Upper lobe of right lung (tissue), 1 donor: ENCODE results near the gene KCNJ8. TPM values are rescaled to one million over a fixed set of nuclear protein-coding genes. Genes with fewer than 3 reads are reported as not detected.

Experiments used
- ATAC-seq: fragments of 200-7000 bp; cut with Tn5 transposase; one replicate; pipeline ENCODE4 v1.9.1; 2020; ENCODE audit warnings: mild to moderate bottlenecking, moderate library complexity
- DNase-seq: peaks from one replicate; pipeline ENCODE4 v3.0.0-alpha.2; 2020
- H3K27ac ChIP-seq: fragments of 200-600 bp; one replicate; pipeline ENCODE4 v1.8.0; 2022
- H3K27me3 ChIP-seq: fragments of 200-600 bp; one replicate; pipeline ENCODE4 v1.8.0; 2022; ENCODE audit warnings: mild to moderate bottlenecking
- H3K36me3 ChIP-seq: fragments of 200-600 bp; one replicate; pipeline ENCODE4 v1.8.0; 2022
- H3K4me1 ChIP-seq: fragments of 200-600 bp; one replicate; pipeline ENCODE4 v1.8.0; 2022
- H3K4me3 ChIP-seq: fragments of 200-600 bp; one replicate; pipeline ENCODE4 v1.8.0; 2022; ENCODE audit warnings: mild to moderate bottlenecking
- H3K9me3 ChIP-seq: fragments of 200-600 bp; one replicate; pipeline ENCODE4 v1.8.0; 2022
- CTCF ChIP-seq: fragments of 200-600 bp; IDR thresholded peaks from one replicate; pipeline ENCODE4 v1.8.0; 2022; ENCODE audit warnings: antibody characterized with exemption
- intact Hi-C: fragments of 100-400 bp; cut with DNase I; formaldehyde crosslinking; loops from one replicate; pipeline ENCODE4 v1.11.0; 2022
- total RNA-seq: library from RNA; stranded (reverse); fragmentation: NEBNext Ultra II Directional; extraction: Animal tissue kit (Norgen Biotek cat#: 25700); gene quantifications from one replicate; pipeline ENCODE4 v1.2.1, GENCODE V29; 2021
- donor health status: DM: no; HTN: yes; CAD: no; lungs with severe emphysema.

KCNJ8 gene
- total RNA-seq, 1 donor from 2014 or later, result 20.9 TPM

DNA sequence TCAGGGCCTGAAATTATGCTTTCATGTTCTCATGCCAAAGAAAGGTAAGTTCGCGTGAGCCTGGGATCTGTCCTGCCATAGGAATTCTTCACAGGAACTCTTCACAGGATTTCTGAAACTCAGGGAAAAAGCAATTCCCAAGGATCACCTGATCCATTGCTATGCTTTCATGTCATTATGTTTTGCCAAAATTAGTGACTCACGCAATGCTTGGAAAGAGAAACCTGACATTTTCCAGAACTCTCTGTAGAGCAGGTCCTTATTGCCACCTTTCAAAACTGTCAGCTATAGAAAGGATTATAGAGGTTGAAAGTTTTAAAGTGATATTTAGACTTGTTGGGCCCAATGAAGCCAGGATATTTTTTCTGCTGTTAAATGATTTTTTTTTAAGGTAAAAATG lies 6.3 kb upstream of the KCNJ8 start:
- Histone ChIP-seq H3K27ac (no peak overlapping the region), H3K4me3 (no peak overlapping the region), H3K27me3 (no peaks in the 10 kb centered on the region), H3K9me3 (no peaks in the 10 kb centered on the region), H3K4me1 (peaks cover 3% of the 10 kb centered on the region), H3K36me3 (no peaks in the 10 kb centered on the region)
- intact Hi-C loops, result no loop called here
- ATAC-seq, result no peak
- TF ChIP-seq CTCF, result no peak
- no peak for DNase-seq

- DNase-seq (no peak), ATAC-seq (peak; percentile 7)
These were observed 1.7 kb upstream of the KCNJ8 start for GRCh38 chr12:21776175-21776574.

GRCh38 chr12:21775133-21775820 lies 771 bp upstream of the KCNJ8 start:
- H3K9me3 ChIP-seq, result no peaks in the 10 kb centered on the region
- no peak for ATAC-seq
- peaks cover 3% of the 10 kb centered on the region for H3K4me1 ChIP-seq
- intact Hi-C loops, result no loop called here
- no peak for DNase-seq
- peak overlapping the region; percentile 80 for H3K27ac ChIP-seq
- no peaks in the 10 kb centered on the region for H3K36me3 ChIP-seq
- TF ChIP-seq CTCF, result no peak
- peaks cover 4% of the 10 kb centered on the region for H3K27me3 ChIP-seq
- peak overlapping the region; percentile 63 for H3K4me3 ChIP-seq

More at GRCh38 chr12:21776175-21776574, 1.7 kb upstream of the KCNJ8 start:
- Histone ChIP-seq H3K36me3 (no peaks in the 10 kb centered on the region), H3K4me3 (no peak overlapping the region), H3K9me3 (no peaks in the 10 kb centered on the region), H3K27ac (no peak overlapping the region), H3K4me1 (peaks cover 3% of the 10 kb centered on the region), H3K27me3 (peaks cover 4% of the 10 kb centered on the region)
- no peak for TF ChIP-seq CTCF
- intact Hi-C loops, result no loop called here

DNA sequence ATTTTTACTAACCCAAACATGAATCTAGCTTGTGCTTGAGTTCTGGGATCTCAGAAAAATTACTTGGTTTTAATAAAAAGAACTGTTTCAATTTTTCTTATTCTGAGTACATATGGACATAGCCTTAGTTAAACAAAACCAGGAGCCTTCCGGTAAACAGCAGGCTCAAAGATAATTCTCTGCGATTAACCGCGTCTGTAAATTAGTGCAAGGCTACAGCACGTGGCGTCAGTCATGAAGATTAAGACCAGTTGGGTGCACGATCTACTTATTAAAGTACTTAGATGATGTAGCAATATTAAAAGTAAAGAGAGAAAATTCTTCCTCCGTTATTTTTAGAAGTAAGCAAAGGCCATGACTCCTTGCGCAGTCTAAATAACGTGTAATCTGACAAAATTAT lies 700 bp downstream of the KCNJ8 start:
- Histone ChIP-seq H3K36me3 (no peaks in the 10 kb centered on the region), H3K27me3 (peaks cover 4% of the 10 kb centered on the region), H3K27ac (peak overlapping the region; percentile 80), H3K4me1 (peaks cover 3% of the 10 kb centered on the region), H3K9me3 (no peaks in the 10 kb centered on the region), H3K4me3 (peak overlapping the region; percentile 63)
- ATAC-seq (no peak), DNase-seq (no peak)
- intact Hi-C loops, result no loop called here
- no peak for TF ChIP-seq CTCF

DNA sequence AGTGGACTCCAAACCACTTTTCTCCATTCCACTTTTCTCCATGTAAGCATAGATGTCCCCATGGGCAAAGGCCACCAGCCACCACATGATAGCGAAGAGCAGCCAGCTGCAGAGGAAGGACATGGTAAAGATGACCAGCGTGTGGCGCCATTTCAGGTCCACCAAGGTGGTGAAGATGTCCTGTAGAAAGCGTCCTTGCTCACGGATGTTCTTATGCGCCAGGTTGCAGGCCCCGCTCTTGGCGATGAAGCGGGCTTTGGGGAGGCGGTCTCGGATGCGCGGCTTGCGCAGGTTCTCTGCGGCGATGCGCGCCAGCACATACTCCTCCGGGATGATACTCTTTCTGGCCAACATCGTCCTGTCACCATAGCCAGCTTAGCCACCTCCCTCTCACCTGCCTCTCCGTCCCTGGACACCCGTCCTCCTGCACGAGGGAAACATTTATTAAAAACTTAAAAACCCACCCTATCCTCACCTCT lies 1.2 kb downstream of the KCNJ8 start:
- intact Hi-C loops, result no loop called here
- no peaks in the 10 kb centered on the region for H3K36me3 ChIP-seq
- DNase-seq (peak; percentile 67), ATAC-seq (peak; percentile 47)
- H3K4me3 ChIP-seq, result peak overlapping the region; percentile 63
- H3K27ac ChIP-seq, result peak overlapping the region; percentile 80
- peaks cover 3% of the 10 kb centered on the region for H3K4me1 ChIP-seq
- no peaks in the 10 kb centered on the region for H3K9me3 ChIP-seq
- TF ChIP-seq CTCF, result peak; percentile 27
- peaks cover 4% of the 10 kb centered on the region for H3K27me3 ChIP-seq
